Amniotic epithelial cell (primary cell): ENCODE measurements around the gene HERPUD2.
"Not testable (repeated sequence)": the region's sequence is repeated elsewhere in the genome, so short reads cannot be mapped to it uniquely, and the experiment has no call there.

Source experiments
- DNase-seq: peaks from one replicate; pipeline ENCODE4 v3.0.0-alpha.2; 2010; ENCODE audit warnings: low read depth

HERPUD2 gene

DNA sequence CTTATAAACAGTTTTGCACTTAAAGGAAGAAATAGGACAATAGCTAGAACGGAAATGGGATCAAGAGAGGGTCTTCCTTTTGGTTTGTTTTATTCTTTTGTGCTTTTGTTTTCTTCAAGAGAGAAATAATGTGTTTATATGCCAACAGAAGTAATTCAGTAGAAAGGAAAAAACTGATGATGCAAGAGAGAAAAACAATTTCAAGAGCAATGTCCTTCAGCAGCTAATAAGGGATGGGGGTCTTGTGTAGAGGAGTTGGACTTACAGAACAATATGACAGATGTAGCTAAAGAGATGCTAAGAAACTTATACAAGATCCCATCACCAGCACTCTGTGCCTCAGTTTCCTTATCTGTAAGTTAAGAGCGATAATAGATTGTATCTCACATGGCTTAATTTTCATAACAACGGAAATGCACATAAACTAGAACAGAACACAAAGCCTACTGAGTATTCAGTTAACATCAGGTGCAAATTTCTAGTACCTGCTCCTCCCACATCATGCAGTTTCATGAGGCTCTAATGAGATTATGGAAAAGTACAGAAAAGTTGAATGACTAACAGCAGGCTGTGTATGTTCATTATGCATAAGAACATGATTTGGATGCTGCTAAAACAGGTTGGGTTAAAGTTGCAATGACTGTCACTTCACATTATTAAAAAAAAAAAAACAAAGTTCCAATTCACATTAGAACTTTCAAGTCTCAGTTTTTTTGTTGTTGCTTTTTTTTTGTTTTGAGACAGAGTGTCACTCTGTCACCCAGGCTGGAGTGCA, 17.2 kb downstream of the HERPUD2 start:
- DNase-seq, result no peak

DNA sequence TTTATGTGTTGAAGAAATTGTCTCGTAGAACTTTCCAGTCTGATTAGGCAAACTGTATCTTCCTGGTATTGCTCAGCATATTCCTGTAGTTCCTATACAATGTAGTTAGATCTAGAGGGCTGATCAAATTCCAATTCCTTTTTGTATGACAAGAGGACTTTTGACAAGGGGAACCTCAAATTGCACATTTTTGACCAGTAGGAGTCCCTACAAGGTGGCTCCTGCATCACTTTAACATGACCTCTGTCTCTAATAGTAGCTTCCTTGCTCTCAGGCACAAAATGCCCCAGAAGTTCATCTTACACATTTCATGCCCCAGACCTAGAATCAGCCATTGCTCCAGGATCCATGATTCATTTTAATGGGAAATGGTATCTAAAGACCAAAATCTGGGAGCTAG, 18.7 kb downstream of the HERPUD2 start:
- no peak for DNase-seq

DNA sequence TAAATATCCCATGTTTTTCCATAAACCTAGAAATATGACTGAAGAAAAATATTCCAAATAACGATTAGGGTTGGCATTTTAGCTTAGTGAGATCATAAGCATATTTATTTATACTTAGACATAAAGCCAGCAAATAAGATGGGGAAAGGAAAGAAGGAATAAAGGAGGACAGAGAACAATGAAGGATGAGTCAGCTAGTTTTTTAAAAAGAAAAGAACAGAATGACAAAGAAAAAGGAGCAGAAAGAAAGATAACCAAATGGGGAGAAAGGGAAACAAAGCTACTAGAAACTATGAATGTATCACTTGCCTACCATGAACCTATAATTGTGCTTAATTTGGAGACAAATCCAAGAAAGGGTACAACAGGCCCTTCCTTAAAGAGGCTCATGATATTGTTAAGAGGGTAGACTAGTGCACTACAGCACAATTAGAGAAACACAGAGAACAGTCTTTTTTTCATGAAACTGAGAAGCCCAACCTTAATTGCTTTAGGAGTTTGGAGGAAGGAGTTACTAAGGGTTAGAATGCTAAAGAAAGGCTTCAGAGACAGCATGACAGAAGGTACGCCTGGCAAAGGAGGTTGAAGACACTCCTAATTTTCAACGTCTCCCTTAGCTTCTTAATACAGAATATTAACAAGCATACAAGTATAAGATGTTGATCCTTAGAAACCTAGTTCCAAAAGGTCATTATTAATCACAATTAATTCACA, 23.9 kb downstream of the HERPUD2 start:
- no peak for DNase-seq

DNA sequence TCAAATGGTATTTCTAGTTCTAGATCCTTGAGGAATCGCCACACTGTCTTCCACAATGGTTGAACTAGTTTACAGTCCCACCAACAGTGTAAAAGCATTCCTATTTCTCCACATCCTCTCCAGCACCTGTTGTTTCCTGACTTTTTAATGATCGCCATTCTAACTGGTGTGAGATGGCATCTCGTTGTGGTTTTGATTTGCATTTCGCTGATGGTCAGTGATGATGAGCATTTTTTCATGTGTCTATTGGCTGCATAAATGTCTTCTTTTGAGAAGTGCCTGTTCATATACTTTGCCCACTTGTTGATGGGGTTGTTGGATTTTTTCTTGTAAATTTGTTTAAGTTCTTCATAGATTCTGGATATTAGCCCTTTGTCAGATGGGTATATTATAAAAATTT, 34.5 kb downstream of the HERPUD2 start:
- DNase-seq, result not testable (repeated sequence)

DNA sequence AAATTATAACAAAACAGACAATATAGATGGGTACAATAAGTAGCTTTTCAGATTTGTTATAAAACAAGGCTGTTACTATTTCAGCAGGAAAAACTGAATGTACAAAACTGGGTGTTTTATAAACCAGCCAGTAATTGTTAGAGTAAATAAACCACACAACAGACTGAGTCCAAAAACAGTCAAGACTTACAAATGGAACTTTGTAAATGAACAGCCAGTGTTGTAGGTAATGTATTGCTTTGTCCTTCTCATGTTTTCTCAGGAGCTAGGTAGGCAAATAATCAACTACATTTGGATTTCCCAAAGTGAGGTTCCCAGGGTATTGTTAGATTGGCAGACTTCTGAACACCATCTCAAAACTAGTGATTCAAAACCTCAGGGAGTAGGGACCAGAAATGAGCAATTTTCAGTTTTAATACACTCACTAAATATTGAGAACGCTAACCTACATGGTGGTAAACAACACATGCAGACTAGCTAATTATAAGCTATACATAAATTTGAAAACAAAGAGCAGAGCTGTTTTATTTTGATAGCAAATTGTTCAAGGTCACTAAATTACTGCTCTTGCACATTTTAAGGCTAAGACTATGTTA, 36.2 kb downstream of the HERPUD2 start:
- DNase-seq, result no peak

DNA sequence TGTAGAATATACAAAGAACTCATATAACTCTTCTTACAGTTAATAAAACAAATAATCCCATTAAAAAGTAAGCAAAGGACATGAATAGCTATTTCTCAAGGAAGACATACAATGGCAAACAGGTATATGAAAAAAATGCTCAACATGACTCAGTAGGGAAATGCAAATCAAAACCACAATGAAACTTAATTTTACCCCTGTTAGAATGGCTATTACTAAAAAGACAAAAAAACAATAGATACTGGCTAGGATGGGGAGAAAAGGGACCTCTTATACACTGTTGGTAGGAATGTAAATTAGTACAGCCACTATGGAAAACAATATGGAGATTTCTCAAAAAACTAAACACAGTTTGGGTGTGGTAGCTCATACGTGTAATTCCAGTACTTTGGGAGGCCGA, 37.8 kb downstream of the HERPUD2 start:
- DNase-seq, result no peak

DNA sequence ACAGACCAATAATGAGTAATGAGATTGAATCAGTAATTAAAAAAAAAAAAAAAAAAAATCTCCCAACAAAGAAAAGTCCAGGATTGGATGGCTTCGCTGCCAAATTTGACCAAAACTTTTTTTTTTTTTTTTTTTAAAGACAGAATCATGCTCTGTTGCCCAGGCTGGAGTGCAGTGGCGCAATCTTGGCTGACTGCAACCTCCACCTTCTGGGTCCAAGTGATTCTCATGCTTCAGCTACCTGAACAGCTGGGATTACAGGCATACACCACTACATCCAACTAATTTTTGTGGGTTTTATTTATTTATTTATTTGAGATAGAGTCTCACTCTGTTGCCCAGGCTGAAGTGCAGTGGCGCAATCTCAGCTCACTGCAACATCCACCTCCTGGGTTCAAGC, 40.4 kb downstream of the HERPUD2 start:
- not testable (repeated sequence) for DNase-seq

DNA sequence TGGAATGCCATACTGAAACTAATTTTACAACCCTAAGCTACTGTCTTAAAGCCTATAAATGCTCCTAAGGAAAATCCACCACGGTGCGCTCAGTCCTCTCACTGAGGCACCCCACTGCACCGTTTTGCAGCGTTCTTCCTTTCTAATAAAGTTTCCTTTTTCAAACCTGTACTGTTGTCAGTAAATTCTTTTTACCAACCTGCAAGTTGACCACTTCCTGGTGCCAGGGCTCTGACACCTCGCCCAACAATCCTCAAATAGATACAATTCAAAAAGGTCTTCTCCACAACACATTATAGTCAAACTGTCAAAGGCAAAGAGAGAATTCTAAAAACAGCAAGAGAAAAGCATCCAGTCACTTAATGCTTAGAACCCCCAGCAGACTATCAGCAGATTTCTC, 42.8 kb downstream of the HERPUD2 start:
- DNase-seq, result no peak

DNA sequence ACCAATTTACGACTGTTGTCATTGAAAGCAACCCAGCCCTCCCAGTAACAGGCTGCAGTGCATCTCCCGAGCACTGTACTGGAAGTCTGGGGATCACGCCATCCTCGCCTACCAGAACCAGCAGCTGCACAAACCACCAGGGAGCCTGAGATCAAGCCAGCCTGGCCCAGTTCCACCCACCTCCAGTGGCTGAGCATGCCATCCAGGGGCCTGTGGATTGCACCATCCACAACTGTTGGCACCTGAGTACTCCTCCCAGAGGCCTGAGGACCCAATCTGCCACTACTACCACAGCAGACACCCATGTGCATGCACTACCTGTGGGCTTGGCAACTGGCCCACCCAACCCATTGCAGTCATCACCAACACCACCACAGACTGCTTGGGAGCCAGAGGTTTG, 44.2 kb downstream of the HERPUD2 start:
- no peak for DNase-seq

DNA sequence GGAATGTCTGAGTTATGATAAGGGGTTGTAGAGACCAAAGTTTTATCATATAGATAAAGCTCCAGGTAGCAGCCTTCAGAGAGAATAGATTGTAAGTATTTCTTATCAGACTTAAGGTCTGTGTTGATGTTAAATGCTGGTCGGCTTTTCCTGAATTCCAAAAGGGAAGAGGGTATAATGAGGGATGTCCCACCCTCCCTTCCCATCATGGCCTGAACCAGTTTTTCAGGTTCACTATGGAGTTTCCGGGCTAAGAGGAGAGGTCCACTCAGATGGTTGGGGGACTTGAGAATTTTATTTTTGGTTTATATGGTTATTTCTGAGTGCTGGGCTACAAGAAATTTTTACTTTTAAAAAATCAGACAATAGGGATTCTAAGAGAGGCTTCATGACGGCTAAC, 45.2 kb downstream of the HERPUD2 start:
- no peak for DNase-seq

DNA sequence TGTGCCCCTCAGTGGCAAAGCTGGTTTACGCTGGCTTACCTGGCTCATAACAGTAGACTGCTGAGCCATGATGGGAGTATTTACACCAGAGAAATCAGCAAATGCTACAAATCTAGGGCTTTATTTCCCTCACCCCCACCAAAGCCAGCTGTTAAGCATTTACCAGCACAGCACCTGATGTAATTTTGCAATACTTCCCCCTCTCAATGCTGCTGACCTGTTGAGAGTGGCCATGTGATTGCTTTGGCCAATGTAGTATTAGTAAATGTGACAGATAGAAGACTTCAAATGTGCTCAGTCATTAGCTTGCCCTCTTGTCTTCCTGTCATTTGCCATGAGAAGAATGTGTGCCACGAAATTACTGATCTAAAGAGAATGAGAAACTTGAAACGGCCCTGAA, 46.6 kb downstream of the HERPUD2 start:
- peak; percentile 24 for DNase-seq

DNA sequence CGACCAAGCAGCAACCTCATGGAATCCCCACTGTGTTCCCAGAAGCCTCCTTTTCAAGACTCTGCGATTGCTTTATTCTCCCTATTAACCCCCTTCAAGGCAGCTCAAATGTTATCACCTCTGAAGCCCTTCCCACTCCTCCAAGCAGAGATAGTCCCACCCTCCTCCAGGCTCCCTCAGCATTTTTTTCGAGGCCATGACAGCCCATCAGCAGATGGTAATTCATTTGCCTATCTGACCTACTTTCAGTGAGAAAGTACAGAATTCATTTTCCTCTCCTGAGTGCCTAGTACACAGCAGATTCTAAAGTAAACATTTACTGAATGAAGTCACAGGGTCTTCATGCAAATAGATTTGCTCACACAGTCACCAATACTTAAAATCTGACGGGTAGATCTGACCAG, 47.8 kb downstream of the HERPUD2 start:
- DNase-seq, result peak; percentile 89

DNA sequence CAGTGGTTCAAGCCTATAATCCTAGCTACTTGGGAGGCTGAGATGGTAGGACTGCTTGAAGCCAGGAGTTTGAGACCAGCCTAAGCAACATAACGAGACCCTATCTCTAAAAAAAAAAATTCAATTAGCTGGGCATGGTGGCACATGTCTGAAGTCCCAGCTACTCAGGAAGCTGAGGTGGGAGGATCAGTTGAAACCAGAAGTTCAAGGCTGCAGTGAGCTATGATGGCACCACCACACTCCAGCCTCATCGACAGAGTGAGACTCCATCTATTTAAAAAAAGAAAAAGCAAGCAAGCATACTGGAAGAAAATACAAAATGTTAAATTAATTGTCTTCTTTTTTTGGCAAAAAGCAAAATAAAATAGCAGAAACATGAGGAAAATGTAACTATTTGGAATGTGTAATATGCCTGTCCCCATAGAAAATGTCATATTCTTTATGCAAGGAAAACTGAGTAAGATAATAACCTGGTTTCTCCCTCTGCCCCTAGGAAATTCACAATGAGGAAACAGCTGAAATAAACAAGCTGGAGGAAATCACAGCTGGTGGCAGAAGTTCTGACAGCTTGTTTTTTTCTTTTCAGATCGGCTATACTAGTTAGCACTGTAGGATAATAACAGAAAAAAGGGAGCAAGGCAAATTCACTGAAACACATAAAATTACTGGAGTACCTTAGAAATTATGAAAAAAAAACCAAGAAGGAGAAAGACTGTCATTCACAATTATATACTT, 48.5 kb downstream of the HERPUD2 start:
- peak; percentile 11 for DNase-seq

DNA sequence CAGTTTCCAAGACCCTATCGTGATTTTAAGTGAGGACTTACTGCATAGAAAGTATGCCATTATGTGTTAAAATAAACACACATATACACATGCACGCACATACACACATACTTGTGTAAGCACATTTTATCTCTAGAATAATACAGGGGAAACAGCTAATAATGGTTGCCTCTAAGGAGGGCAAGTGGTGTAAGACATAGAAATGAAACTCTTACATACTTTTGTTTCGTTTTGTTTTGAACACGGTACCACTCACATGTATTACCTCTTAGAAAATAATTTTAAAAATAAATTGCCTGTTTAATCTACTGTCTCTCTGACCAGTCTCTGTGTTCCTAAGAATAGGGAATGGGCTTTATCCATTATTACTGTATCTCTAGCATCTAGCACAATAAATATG, 49.2 kb downstream of the HERPUD2 start:
- no peak for DNase-seq

DNA sequence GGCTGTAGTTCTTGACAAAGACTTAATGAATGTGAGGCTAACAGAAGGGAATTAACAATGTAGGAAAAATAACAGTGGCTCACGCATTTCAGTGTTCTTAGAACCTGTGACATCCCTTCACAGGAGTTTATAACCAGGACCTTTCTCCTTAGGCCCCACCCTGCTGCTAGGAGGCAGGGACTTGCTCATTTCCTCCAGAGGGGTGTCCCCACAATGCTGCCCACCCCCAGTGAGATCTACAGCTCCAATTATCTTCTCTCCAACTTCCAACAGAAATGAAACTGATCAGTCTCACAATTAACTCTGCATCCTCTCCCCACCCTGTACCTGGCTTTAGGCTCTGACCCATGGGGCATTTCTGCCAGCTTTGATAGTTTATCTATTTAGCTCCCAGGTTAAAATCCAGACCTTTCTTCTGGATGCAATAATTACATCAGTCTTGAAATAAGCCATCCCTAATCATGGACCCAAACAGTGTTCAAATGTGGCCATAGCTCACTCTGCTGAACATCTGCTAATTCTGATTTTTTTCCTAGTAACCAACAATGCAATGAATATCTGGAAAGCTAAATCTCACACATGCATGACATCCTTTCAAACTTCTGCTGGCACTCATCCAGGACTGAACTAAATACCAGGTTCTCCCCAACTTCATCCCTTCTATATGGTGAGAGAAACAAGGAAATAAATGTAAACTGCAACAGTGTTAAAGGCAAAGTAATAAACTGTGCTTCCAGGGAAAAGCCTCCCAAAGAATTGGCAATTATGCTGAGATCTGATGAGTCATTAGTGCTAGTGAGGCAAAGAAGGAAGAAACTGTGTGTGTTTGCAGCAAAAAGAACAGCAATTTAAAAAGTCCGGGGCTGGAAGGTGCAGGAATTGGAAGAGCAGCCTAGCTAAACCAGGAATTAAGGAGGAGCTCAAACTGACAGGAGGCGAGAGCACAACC, 64.6 kb downstream of the HERPUD2 start:
- peak; percentile 59 for DNase-seq

DNA sequence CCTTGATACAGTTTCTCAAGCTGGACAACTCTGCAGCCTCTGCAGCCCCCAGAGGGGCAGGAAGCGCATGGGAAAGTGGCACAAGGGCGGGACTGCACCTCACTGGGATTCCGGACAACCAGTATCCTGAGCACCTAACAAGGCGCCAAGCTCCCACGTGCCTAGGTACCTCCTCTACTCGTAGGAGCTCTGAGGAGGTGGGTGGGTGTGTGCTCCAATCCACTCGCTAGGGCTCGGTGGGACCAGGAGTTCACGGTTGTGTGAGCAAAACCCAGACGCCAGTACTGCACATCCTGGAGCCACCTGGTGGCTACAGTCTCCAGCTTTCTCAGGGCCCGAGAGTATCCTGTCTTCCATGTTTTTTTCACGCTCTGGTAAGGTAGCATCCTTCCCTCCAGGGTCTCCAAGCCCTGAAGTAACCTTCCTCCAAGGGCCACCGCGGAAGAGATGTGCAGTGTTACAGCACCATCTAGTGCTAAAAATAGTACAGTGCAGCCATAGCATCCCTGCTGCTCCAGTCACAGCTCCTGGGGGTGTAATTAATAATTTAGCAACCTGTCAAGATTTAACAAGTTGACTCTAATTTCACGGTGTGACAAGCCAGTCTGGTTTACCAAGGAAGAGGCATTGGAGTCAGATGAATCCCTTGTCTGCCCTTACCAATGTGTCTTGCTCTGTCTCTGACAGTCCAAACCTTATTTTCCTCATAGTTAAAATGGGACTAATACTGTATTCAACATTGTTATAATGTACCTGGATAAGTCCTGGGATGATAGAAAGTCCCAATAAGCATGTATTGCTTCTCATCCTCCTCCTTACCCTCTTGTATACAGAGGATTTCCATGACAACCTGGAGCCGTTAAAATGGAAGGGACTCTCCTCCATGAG, 70.4 kb downstream of the HERPUD2 start:
- DNase-seq, result peak; percentile 36

DNA sequence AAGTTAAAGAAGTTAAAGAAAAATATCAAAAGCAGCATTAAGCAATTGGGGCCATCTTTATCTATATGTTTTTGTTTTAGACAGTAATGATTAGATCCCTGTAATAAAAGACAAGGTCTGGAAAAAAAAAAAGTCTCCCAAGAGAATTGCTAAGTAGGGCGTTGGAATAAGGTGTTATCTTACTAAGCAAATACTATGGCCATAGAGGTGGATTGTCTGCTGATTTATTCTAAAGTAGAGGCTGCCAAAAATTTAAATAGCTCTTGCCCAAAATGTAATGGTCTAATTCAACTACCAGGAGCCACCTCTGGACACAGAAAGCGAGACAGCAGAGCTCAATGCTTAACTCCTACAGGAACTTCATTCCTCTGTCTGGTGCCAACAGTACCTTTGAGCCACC, 71.6 kb downstream of the HERPUD2 start:
- no peak for DNase-seq

DNA sequence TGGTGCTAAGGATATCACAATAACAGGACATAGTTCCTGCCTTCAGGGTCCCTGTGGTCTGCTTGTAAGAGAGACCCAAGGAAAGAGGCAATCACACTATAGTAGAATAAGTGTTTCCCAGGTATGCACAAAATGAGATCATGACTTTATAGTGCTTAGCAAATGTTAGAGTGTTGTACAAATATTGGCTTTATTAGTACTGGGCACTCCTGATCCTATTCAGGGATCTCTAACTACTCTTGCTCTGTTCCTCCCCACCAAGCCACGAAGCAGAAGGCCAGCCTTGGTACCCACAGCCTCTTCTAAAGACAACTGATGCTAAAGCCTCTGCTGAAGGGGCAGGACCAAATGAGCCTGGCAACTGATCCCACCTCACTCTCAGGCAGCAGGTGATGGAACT, 75.1 kb downstream of the HERPUD2 start:
- DNase-seq, result no peak

DNA sequence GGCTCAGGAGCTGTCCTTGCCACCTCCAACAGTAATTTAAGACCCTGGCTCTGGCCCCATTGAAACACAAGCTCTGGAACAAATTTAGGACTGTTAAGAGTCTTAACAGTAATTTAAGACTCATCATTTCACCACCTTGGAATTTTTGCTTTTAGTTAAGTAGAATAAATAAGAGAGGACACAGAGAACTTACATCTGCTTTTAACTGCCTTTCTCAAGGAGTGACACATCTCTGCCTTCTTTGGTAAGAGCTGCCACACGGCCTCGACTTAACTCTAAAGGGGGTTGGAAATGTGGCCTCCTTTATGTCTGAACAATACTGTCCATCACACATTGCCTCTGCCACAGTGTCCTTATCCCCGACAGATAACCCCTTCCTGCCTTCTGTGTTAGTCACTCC, 77.9 kb downstream of the HERPUD2 start:
- DNase-seq, result peak; percentile 41

DNA sequence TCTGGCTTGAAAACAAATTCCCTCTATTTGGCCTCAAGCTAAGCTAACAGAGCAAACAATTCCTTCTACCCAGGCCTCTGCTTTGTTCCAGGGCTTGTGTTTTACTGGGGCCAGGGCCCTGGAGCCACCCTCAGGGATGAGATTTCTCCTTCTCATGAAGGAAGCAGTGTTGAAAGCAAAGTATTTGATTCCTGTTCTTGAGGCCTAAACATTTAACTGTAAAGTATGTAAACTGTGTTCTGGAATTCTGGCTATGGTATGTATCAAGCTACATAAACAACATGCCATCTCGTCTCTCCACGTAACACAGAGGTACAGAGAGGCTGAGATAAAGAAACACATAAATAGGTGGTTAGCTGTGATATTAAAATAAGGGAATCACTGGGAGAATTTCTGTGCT, 81.8 kb downstream of the HERPUD2 start:
- no peak for DNase-seq
